ENCODE results near the gene XXYLT1.

DNA sequence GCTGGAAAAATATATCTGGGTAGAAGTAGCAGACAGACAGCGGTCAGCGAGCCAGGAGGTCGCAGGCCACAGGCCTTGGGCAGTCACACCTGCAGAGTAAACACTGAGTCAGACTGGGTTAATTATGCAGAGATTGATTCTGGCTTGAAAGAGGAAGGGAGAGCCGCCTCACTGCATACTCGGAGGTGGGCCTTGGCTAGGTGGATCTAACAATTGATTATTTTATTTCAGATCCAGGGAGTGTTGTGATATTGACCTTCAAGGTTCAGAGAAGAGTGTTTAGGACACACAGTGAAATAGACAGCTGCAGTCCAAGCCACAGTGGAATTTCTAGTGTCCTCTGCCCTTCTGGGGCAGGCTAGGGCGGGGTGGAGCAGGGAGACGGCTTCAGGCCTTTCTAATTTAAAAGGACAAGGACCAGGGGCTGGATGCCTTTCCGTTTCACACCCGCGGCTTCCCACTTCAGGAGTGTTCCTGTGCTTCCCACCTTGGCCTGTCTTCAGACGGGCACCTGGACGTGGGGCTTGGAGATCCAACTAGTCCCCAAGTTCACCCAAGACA is 237.3 kb downstream of the XXYLT1 start:
- TF ChIP-seq, protein P1, sequence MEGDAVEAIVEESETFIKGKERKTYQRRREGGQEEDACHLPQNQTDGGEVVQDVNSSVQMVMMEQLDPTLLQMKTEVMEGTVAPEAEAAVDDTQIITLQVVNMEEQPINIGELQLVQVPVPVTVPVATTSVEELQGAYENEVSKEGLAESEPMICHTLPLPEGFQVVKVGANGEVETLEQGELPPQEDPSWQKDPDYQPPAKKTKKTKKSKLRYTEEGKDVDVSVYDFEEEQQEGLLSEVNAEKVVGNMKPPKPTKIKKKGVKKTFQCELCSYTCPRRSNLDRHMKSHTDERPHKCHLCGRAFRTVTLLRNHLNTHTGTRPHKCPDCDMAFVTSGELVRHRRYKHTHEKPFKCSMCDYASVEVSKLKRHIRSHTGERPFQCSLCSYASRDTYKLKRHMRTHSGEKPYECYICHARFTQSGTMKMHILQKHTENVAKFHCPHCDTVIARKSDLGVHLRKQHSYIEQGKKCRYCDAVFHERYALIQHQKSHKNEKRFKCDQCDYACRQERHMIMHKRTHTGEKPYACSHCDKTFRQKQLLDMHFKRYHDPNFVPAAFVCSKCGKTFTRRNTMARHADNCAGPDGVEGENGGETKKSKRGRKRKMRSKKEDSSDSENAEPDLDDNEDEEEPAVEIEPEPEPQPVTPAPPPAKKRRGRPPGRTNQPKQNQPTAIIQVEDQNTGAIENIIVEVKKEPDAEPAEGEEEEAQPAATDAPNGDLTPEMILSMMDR (IDR thresholded peaks at IDR 0.05) = no peak
- TF ChIP-seq POLR2A (IDR thresholded peaks at IDR 0.05) (no peak), POLR2AphosphoS5 (IDR thresholded peaks at IDR 0.05; ENCODE audit: insufficient read depth in 1 of 2, low read depth in 1 of 2) (no peak)

Data from vagina (tissue), 2 donors.